Hepatocyte (in vitro differentiated cells): ENCODE measurements around the gene SKIDA1. TPM values are rescaled to one million over a fixed set of nuclear protein-coding genes. Genes with fewer than 3 reads are reported as not detected.

Source experiments
- DNase-seq: peaks from one replicate; pipeline ENCODE4 v3.0.0-alpha.2; 2016; ENCODE audit warnings: low spot score
- H2AFZ ChIP-seq: fragments of 200-600 bp; sonication (generic); 2 replicates; pipeline ENCODE4 v1.6.0; 2016; ENCODE audit warnings: antibody characterized with exemption, mild to moderate bottlenecking
- H3K27ac ChIP-seq: fragments of 200-600 bp; sonication (generic); 2 replicates; pipeline ENCODE4 v1.5.1; 2016; ENCODE audit warnings: mild to moderate bottlenecking
- H3K27me3 ChIP-seq: fragments of 200-600 bp; sonication (generic); 2 replicates; pipeline ENCODE4 v1.6.1; 2016
- H3K36me3 ChIP-seq: fragments of 200-600 bp; sonication (generic); replicated peaks from 2 replicates; pipeline ENCODE4 v1.5.1; 2016; ENCODE audit warnings: low read depth; ENCODE audit not compliant: insufficient read depth
- H3K4me1 ChIP-seq: fragments of 200-600 bp; sonication (generic); 2 replicates; pipeline ENCODE4 v1.5.1; 2016; ENCODE audit warnings: mild to moderate bottlenecking, moderate library complexity; ENCODE audit not compliant: insufficient read depth
- H3K4me2 ChIP-seq: fragments of 200-600 bp; sonication (generic); 2 replicates; pipeline ENCODE4 v1.6.0; 2016
- H3K4me3 ChIP-seq: fragments of 200-600 bp; sonication (generic); 2 replicates; pipeline ENCODE4 v1.5.1; 2016; ENCODE audit warnings: mild to moderate bottlenecking
- H3K79me2 ChIP-seq: fragments of 200-600 bp; sonication (generic); 2 replicates; pipeline ENCODE4 v1.6.0; 2017; ENCODE audit warnings: mild to moderate bottlenecking
- H3K9me2 ChIP-seq: fragments of 200-600 bp; sonication (generic); replicated peaks from 2 replicates; pipeline ENCODE4 v1.6.0; 2017; ENCODE audit warnings: mild to moderate bottlenecking; ENCODE audit not compliant: insufficient read depth
- H3K9me3 ChIP-seq: fragments of 200-600 bp; sonication (generic); 2 replicates; pipeline ENCODE4 v1.5.1; 2016; ENCODE audit warnings: low read depth, mild to moderate bottlenecking
- H4K20me1 ChIP-seq: fragments of 200-600 bp; sonication (generic); 2 replicates; pipeline ENCODE4 v1.6.0; 2016; ENCODE audit warnings: mild to moderate bottlenecking; ENCODE audit not compliant: insufficient read depth, poor library complexity, severe bottlenecking
- EZH2 ChIP-seq: fragments of 200-600 bp; sonication (generic); IDR thresholded peaks from 2 replicates; pipeline ENCODE4 v1.6.1; 2016; ENCODE audit warnings: antibody characterized with exemption, mild to moderate bottlenecking, borderline replicate concordance
- EZH2phosphoT487 ChIP-seq: fragments of 200-600 bp; sonication (generic); IDR thresholded peaks from one replicate; pipeline ENCODE4 v1.6.1; 2018; ENCODE audit warnings: antibody characterized with exemption, mild to moderate bottlenecking, low read depth, moderate library complexity; ENCODE audit not compliant: unreplicated experiment, severe bottlenecking
- WGBS: methylation state at CpG from one replicate; pipeline ENCODE4 v1.1.6; 2016; ENCODE audit warnings: low lambda C conversion rate; ENCODE audit errors: missing lambda C conversion rate; 5-methylcytosine and 5-hydroxymethylcytosine counted together
- polyA plus RNA-seq: library from polyadenylated mRNA; unstranded; fragments of >200 nt; fragmentation: Nextera tagmentation; extraction: Ambion mirVana; gene quantifications from 2 replicates; pipeline ENCODE4 v1.2.1, GENCODE V29; 2016
- total RNA-seq: library from RNA; depleted of rRNA; stranded (reverse); fragments of >200 nt; gene quantifications from 2 replicates; pipeline ENCODE4 v1.2.3, GENCODE V29; 2014
- TF ChIP-seq, protein P1 (sequence below): fragments of 200-600 bp; sonication (generic); IDR thresholded peaks from 2 replicates; pipeline ENCODE4 v1.5.1; 2016; ENCODE audit warnings: antibody characterized with exemption, mild to moderate bottlenecking; ENCODE audit not compliant: poor library complexity

SKIDA1 gene
- total and polyA plus RNA-seq, 2 experiments from 2014 or later = 0.68 to 2.3 TPM

GRCh38 chr10:21481407-21481806 is 44.1 kb downstream of the SKIDA1 start:
- no peak overlapping the region for H2AFZ ChIP-seq
- H3K79me2 ChIP-seq = no peaks in the 10 kb centered on the region
- no peak overlapping the region for H3K4me2 ChIP-seq
- no peak overlapping the region for H3K4me3 ChIP-seq
- no peaks in the 10 kb centered on the region for H3K9me3 ChIP-seq
- H3K36me3 ChIP-seq = no peaks in the 10 kb centered on the region
- H3K27ac ChIP-seq = no peak overlapping the region
- DNase-seq = no peak
- no peaks in the 10 kb centered on the region for H4K20me1 ChIP-seq
- TF ChIP-seq EZH2 = no peak
- TF ChIP-seq EZH2phosphoT487 = no peak
- TF ChIP-seq, protein P1, sequence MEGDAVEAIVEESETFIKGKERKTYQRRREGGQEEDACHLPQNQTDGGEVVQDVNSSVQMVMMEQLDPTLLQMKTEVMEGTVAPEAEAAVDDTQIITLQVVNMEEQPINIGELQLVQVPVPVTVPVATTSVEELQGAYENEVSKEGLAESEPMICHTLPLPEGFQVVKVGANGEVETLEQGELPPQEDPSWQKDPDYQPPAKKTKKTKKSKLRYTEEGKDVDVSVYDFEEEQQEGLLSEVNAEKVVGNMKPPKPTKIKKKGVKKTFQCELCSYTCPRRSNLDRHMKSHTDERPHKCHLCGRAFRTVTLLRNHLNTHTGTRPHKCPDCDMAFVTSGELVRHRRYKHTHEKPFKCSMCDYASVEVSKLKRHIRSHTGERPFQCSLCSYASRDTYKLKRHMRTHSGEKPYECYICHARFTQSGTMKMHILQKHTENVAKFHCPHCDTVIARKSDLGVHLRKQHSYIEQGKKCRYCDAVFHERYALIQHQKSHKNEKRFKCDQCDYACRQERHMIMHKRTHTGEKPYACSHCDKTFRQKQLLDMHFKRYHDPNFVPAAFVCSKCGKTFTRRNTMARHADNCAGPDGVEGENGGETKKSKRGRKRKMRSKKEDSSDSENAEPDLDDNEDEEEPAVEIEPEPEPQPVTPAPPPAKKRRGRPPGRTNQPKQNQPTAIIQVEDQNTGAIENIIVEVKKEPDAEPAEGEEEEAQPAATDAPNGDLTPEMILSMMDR = no peak
- no peaks in the 10 kb centered on the region for H3K9me2 ChIP-seq
- no peaks in the 10 kb centered on the region for H3K4me1 ChIP-seq
- 89% methylated on average over 2 of the region's 2 CpGs for WGBS
- no peaks in the 10 kb centered on the region for H3K27me3 ChIP-seq

DNA sequence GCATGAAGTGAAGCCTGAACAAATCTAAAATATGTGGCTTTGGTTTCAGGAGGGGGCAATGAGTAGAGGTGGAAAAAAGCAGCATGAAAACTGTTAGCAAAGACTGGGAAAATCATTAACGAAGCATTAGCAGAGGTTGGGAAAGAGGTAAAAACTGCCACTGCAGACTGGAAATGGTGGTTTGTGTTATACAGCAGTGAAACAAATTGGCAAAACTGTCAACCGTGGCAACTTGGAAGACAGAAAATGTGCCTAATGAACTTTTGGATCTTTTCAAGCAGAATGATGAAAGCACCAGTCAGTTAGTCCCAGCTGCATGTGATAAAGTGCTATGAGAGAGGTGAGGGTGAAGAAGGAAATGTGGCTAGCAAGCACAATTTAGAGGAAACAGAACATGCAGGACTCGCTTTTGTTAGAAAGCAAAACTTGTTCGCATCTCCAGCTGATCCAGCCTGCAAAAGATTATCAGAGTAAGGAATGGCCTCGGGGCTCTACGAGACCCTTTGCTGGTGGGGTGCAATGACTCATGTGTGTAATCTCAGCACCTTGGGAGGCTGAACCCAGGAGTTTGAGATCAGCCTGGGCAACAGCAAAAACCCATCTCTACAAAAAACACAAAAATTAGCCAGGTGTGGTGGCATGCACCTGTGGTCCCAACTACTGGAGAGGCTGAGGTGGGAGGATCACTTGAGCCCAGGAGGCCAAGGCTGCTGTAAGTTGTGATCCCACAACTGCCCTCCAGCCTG is 45.7 kb downstream of the SKIDA1 start:
- Histone ChIP-seq H3K79me2 (no peaks in the 10 kb centered on the region), H3K4me1 (no peaks in the 10 kb centered on the region), H3K4me3 (no peak overlapping the region), H3K9me3 (no peaks in the 10 kb centered on the region), H2AFZ (no peak overlapping the region), H3K36me3 (no peaks in the 10 kb centered on the region), H3K27ac (no peak overlapping the region), H3K9me2 (no peaks in the 10 kb centered on the region), H3K4me2 (no peak overlapping the region), H3K27me3 (no peaks in the 10 kb centered on the region), H4K20me1 (no peaks in the 10 kb centered on the region)
- TF ChIP-seq EZH2 (no peak), EZH2phosphoT487 (no peak)
- TF ChIP-seq, protein P1 = no peak
- no peak for DNase-seq
- WGBS = 47% methylated on average over 6 of the region's 6 CpGs

GRCh38 chr10:21475393-21475792 is 50.1 kb downstream of the SKIDA1 start:
- no peak for TF ChIP-seq EZH2phosphoT487
- TF ChIP-seq, protein P1 = no peak
- no peak for TF ChIP-seq EZH2
- no peaks in the 10 kb centered on the region for H3K36me3 ChIP-seq
- DNase-seq = no peak

More at GRCh38 chr10:21475393-21475792, 50.1 kb downstream of the SKIDA1 start:
- Histone ChIP-seq H3K4me1 (no peaks in the 10 kb centered on the region), H4K20me1 (no peaks in the 10 kb centered on the region), H3K79me2 (no peaks in the 10 kb centered on the region), H3K4me2 (no peak overlapping the region), H3K4me3 (no peak overlapping the region), H3K9me3 (no peaks in the 10 kb centered on the region), H3K27me3 (no peaks in the 10 kb centered on the region), H3K27ac (no peak overlapping the region), H3K9me2 (no peaks in the 10 kb centered on the region), H2AFZ (no peak overlapping the region)
- WGBS = 62% methylated on average over 5 of the region's 5 CpGs
